ENCODE measurements around the gene PTPN11.
"Not testable (repeated sequence)": the region's sequence is repeated elsewhere in the genome, so short reads cannot be mapped to it uniquely, and the experiment has no call there.

GRCh38 chr12:112519841-112520340 lies 101.1 kb downstream of the PTPN11 start:
- TF ChIP-seq, protein P1, sequence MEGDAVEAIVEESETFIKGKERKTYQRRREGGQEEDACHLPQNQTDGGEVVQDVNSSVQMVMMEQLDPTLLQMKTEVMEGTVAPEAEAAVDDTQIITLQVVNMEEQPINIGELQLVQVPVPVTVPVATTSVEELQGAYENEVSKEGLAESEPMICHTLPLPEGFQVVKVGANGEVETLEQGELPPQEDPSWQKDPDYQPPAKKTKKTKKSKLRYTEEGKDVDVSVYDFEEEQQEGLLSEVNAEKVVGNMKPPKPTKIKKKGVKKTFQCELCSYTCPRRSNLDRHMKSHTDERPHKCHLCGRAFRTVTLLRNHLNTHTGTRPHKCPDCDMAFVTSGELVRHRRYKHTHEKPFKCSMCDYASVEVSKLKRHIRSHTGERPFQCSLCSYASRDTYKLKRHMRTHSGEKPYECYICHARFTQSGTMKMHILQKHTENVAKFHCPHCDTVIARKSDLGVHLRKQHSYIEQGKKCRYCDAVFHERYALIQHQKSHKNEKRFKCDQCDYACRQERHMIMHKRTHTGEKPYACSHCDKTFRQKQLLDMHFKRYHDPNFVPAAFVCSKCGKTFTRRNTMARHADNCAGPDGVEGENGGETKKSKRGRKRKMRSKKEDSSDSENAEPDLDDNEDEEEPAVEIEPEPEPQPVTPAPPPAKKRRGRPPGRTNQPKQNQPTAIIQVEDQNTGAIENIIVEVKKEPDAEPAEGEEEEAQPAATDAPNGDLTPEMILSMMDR (IDR thresholded peaks at IDR 0.05) = not testable (repeated sequence)
- TF ChIP-seq POLR2A (IDR thresholded peaks at IDR 0.05) = not testable (repeated sequence)
